ENCODE data around the gene BNC2.

Gene BNC2

GRCh38 chr9:16813838-16814237, 56.6 kb downstream of the BNC2 start:
- Histone ChIP-seq H3K9ac (ENCODE audit: low read length) (no peak overlapping the region), H3K9me3 (ENCODE audit: control insufficient read depth, low read length) (no peaks in the 10 kb centered on the region), H3K4me3 (ENCODE audit: low read length) (no peak overlapping the region), H3K27me3 (replicated peaks; ENCODE audit: control insufficient read depth, insufficient read depth, low read length) (no peaks in the 10 kb centered on the region), H3K36me3 (ENCODE audit: control insufficient read depth, insufficient read depth, low read length, severe bottlenecking) (no peaks in the 10 kb centered on the region), H3K4me1 (ENCODE audit: control insufficient read depth, insufficient read depth, low read length) (peaks cover 8% of the 10 kb centered on the region)
- no peak for DNase-seq (ENCODE audit: low read depth)

GRCh38 chr9:16811987-16812685, 58.3 kb downstream of the BNC2 start:
- H3K9ac ChIP-seq (ENCODE audit: low read length): no peak overlapping the region
- H3K27me3 ChIP-seq (replicated peaks; ENCODE audit: control insufficient read depth, insufficient read depth, low read length): no peaks in the 10 kb centered on the region
- H3K9me3 ChIP-seq (ENCODE audit: control insufficient read depth, low read length): no peaks in the 10 kb centered on the region
- no peaks in the 10 kb centered on the region for H3K36me3 ChIP-seq (ENCODE audit: control insufficient read depth, insufficient read depth, low read length, severe bottlenecking)
- peaks cover 15% of the 10 kb centered on the region for H3K4me1 ChIP-seq (ENCODE audit: control insufficient read depth, insufficient read depth, low read length)
- no peak overlapping the region for H3K4me3 ChIP-seq (ENCODE audit: low read length)
- no peak for DNase-seq (ENCODE audit: low read depth)

- no peaks in the 10 kb centered on the region for H3K36me3 ChIP-seq (ENCODE audit: control insufficient read depth, insufficient read depth, low read length, severe bottlenecking)
- H3K9ac ChIP-seq (ENCODE audit: low read length): no peak overlapping the region
- no peak for DNase-seq (ENCODE audit: low read depth)
- no peak overlapping the region for H3K4me3 ChIP-seq (ENCODE audit: low read length)
- peaks cover 26% of the 10 kb centered on the region for H3K4me1 ChIP-seq (ENCODE audit: control insufficient read depth, insufficient read depth, low read length)
- no peaks in the 10 kb centered on the region for H3K9me3 ChIP-seq (ENCODE audit: control insufficient read depth, low read length)
- H3K27me3 ChIP-seq (replicated peaks; ENCODE audit: control insufficient read depth, insufficient read depth, low read length): no peaks in the 10 kb centered on the region
Measured at GRCh38 chr9:16809912-16810610, 60.4 kb downstream of the BNC2 start.

GRCh38 chr9:16806674-16807073, 63.8 kb downstream of the BNC2 start:
- H3K36me3 ChIP-seq (ENCODE audit: control insufficient read depth, insufficient read depth, low read length, severe bottlenecking): no peaks in the 10 kb centered on the region
- DNase-seq (ENCODE audit: low read depth): no peak
- H3K27me3 ChIP-seq (replicated peaks; ENCODE audit: control insufficient read depth, insufficient read depth, low read length): no peaks in the 10 kb centered on the region
- no peaks in the 10 kb centered on the region for H3K9me3 ChIP-seq (ENCODE audit: control insufficient read depth, low read length)
- no peak overlapping the region for H3K4me3 ChIP-seq (ENCODE audit: low read length)
- no peak overlapping the region for H3K9ac ChIP-seq (ENCODE audit: low read length)
- H3K4me1 ChIP-seq (ENCODE audit: control insufficient read depth, insufficient read depth, low read length): peaks cover 24% of the 10 kb centered on the region

GRCh38 chr9:16803648-16804047, 66.8 kb downstream of the BNC2 start:
- Histone ChIP-seq H3K4me3 (ENCODE audit: low read length) (no peak overlapping the region), H3K36me3 (ENCODE audit: control insufficient read depth, insufficient read depth, low read length, severe bottlenecking) (no peaks in the 10 kb centered on the region), H3K27me3 (replicated peaks; ENCODE audit: control insufficient read depth, insufficient read depth, low read length) (no peaks in the 10 kb centered on the region), H3K9me3 (ENCODE audit: control insufficient read depth, low read length) (no peaks in the 10 kb centered on the region), H3K9ac (ENCODE audit: low read length) (no peak overlapping the region), H3K4me1 (ENCODE audit: control insufficient read depth, insufficient read depth, low read length) (peaks cover 24% of the 10 kb centered on the region)
- no peak for DNase-seq (ENCODE audit: low read depth)

GRCh38 chr9:16801871-16802466, 68.5 kb downstream of the BNC2 start:
- no peak for DNase-seq (ENCODE audit: low read depth)
- no peak overlapping the region for H3K9ac ChIP-seq (ENCODE audit: low read length)
- no peaks in the 10 kb centered on the region for H3K9me3 ChIP-seq (ENCODE audit: control insufficient read depth, low read length)
- H3K36me3 ChIP-seq (ENCODE audit: control insufficient read depth, insufficient read depth, low read length, severe bottlenecking): no peaks in the 10 kb centered on the region
- no peaks in the 10 kb centered on the region for H3K27me3 ChIP-seq (replicated peaks; ENCODE audit: control insufficient read depth, insufficient read depth, low read length)
- H3K4me3 ChIP-seq (ENCODE audit: low read length): no peak overlapping the region
- H3K4me1 ChIP-seq (ENCODE audit: control insufficient read depth, insufficient read depth, low read length): peaks cover 15% of the 10 kb centered on the region

- no peak overlapping the region for H3K9ac ChIP-seq (ENCODE audit: low read length)
- no peaks in the 10 kb centered on the region for H3K9me3 ChIP-seq (ENCODE audit: control insufficient read depth, low read length)
- H3K4me3 ChIP-seq (ENCODE audit: low read length): no peak overlapping the region
- no peaks in the 10 kb centered on the region for H3K36me3 ChIP-seq (ENCODE audit: control insufficient read depth, insufficient read depth, low read length, severe bottlenecking)
- no peak for DNase-seq (ENCODE audit: low read depth)
- peaks cover 30% of the 10 kb centered on the region for H3K4me1 ChIP-seq (ENCODE audit: control insufficient read depth, insufficient read depth, low read length)
- H3K27me3 ChIP-seq (replicated peaks; ENCODE audit: control insufficient read depth, insufficient read depth, low read length): no peaks in the 10 kb centered on the region
Measured at GRCh38 chr9:16796304-16796825, 74.1 kb downstream of the BNC2 start.

- Histone ChIP-seq H3K9ac (ENCODE audit: low read length) (peak overlapping the region; percentile 70), H3K36me3 (ENCODE audit: control insufficient read depth, insufficient read depth, low read length, severe bottlenecking) (no peaks in the 10 kb centered on the region), H3K27me3 (replicated peaks; ENCODE audit: control insufficient read depth, insufficient read depth, low read length) (no peaks in the 10 kb centered on the region), H3K9me3 (ENCODE audit: control insufficient read depth, low read length) (no peaks in the 10 kb centered on the region), H3K4me3 (ENCODE audit: low read length) (peak overlapping the region; percentile 55), H3K4me1 (ENCODE audit: control insufficient read depth, insufficient read depth, low read length) (peaks cover 30% of the 10 kb centered on the region)
- peak; percentile 88 for DNase-seq (ENCODE audit: low read depth)
Measured at GRCh38 chr9:16794871-16795639, 75.4 kb downstream of the BNC2 start.

GRCh38 chr9:16794103-16794502, 76.4 kb downstream of the BNC2 start:
- peak overlapping the region; percentile 70 for H3K9ac ChIP-seq (ENCODE audit: low read length)
- no peaks in the 10 kb centered on the region for H3K36me3 ChIP-seq (ENCODE audit: control insufficient read depth, insufficient read depth, low read length, severe bottlenecking)
- no peaks in the 10 kb centered on the region for H3K27me3 ChIP-seq (replicated peaks; ENCODE audit: control insufficient read depth, insufficient read depth, low read length)

GRCh38 chr9:16787724-16788123, 82.7 kb downstream of the BNC2 start:
- DNase-seq (ENCODE audit: low read depth): peak; percentile 20
- H3K27me3 ChIP-seq (replicated peaks; ENCODE audit: control insufficient read depth, insufficient read depth, low read length): no peaks in the 10 kb centered on the region

More at GRCh38 chr9:16794103-16794502, 76.4 kb downstream of the BNC2 start:
- no peak overlapping the region for H3K4me3 ChIP-seq (ENCODE audit: low read length)
- H3K9me3 ChIP-seq (ENCODE audit: control insufficient read depth, low read length): no peaks in the 10 kb centered on the region
- peaks cover 30% of the 10 kb centered on the region for H3K4me1 ChIP-seq (ENCODE audit: control insufficient read depth, insufficient read depth, low read length)
- DNase-seq (ENCODE audit: low read depth): no peak

GRCh38 chr9:16784002-16784401, 86.5 kb downstream of the BNC2 start:
- Histone ChIP-seq H3K27me3 (replicated peaks; ENCODE audit: control insufficient read depth, insufficient read depth, low read length) (no peaks in the 10 kb centered on the region), H3K4me3 (ENCODE audit: low read length) (no peak overlapping the region), H3K9ac (ENCODE audit: low read length) (no peak overlapping the region), H3K36me3 (ENCODE audit: control insufficient read depth, insufficient read depth, low read length, severe bottlenecking) (no peaks in the 10 kb centered on the region), H3K4me1 (ENCODE audit: control insufficient read depth, insufficient read depth, low read length) (peaks cover 9% of the 10 kb centered on the region), H3K9me3 (ENCODE audit: control insufficient read depth, low read length) (no peaks in the 10 kb centered on the region)
- no peak for DNase-seq (ENCODE audit: low read depth)

More at GRCh38 chr9:16787724-16788123, 82.7 kb downstream of the BNC2 start:
- Histone ChIP-seq H3K9ac (ENCODE audit: low read length) (no peak overlapping the region), H3K4me3 (ENCODE audit: low read length) (no peak overlapping the region), H3K4me1 (ENCODE audit: control insufficient read depth, insufficient read depth, low read length) (peaks cover 12% of the 10 kb centered on the region), H3K9me3 (ENCODE audit: control insufficient read depth, low read length) (no peaks in the 10 kb centered on the region), H3K36me3 (ENCODE audit: control insufficient read depth, insufficient read depth, low read length, severe bottlenecking) (no peaks in the 10 kb centered on the region)

All from adipocyte (in vitro differentiated cells).